D721Med (cell line): ENCODE measurements around the gene PLXNA4.

Experiments used
- DNase-seq: peaks from one replicate; pipeline ENCODE4 v3.0.0; 2011; ENCODE audit warnings: low spot score; ENCODE audit not compliant: insufficient read length
- FAIRE-seq: peaks from 2 replicates; lab custom pipeline; 2011; peaks lifted over from hg19 to GRCh38; lab: Jason Lieb, UNC
- TF ChIP-seq, protein P1 (sequence below): IDR thresholded peaks from 2 replicates; pipeline ENCODE4 v1.5.1; 2012; ENCODE audit warnings: mild to moderate bottlenecking, control low read depth; ENCODE audit not compliant: insufficient read depth; ENCODE audit errors: missing control alignments

PLXNA4 gene

DNA sequence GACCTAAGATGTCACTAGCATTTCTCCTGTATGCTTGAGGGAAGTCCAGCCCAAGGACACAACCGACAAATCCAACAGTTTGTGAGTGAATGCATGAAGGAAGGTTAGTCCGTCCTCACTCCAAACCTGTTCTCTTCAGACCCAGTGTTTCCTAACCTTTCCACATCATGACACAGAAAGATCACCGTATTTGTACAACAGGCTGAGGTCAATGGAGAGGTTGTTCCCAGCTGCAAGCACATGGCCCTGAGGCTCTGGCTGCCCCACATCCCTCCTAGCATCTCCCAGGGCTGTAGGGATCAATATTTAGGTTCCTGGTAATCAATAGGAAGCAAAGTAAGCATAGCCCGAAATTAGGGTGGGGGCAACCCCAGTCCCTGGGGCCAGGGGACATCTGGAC, 227.9 kb downstream of the PLXNA4 start:
- DNase-seq (no peak), FAIRE-seq (no peak)
- TF ChIP-seq, protein P1, sequence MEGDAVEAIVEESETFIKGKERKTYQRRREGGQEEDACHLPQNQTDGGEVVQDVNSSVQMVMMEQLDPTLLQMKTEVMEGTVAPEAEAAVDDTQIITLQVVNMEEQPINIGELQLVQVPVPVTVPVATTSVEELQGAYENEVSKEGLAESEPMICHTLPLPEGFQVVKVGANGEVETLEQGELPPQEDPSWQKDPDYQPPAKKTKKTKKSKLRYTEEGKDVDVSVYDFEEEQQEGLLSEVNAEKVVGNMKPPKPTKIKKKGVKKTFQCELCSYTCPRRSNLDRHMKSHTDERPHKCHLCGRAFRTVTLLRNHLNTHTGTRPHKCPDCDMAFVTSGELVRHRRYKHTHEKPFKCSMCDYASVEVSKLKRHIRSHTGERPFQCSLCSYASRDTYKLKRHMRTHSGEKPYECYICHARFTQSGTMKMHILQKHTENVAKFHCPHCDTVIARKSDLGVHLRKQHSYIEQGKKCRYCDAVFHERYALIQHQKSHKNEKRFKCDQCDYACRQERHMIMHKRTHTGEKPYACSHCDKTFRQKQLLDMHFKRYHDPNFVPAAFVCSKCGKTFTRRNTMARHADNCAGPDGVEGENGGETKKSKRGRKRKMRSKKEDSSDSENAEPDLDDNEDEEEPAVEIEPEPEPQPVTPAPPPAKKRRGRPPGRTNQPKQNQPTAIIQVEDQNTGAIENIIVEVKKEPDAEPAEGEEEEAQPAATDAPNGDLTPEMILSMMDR: no peak

DNA sequence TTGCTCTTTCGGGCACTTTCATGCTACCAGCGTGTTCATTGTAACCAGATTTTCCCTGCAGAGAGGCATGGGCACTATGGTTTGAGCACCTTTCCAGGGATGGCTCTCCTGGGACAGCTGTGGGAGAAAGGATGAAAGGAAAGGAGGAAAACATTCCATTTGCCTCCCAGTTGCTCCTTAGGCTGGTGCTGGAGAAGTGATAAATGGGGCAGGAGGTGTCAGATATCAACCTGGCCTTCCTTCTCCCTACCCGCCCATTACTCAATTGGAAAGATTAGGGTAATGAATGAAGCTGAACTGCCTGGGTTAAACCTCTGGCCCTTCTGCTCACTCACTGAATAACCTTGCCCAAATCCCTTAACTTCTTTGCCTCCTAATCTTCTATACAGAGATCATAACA, 228.4 kb downstream of the PLXNA4 start:
- DNase-seq (no peak), FAIRE-seq (no peak)
- TF ChIP-seq, protein P1: no peak

DNA sequence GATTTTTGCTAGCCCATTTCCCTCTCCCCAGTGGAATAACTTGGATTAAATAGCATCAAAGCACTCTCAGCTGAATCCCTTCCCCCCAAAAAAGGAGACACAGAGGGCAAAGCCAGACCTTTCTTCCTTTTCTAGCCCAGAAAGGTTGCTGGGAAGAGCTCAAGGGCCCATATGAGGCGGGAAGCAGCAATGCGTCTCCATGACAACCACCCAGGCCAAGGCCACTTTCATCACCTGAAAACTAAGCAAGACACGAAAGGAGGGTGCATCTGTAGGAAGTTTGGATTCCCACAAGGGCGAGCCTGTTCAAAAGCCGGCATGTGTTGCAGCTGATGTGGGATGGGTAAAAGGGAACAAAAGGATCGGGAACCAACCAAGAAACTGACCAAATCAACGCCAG, 229.1 kb downstream of the PLXNA4 start:
- DNase-seq (no peak), FAIRE-seq (no peak)
- TF ChIP-seq, protein P1: no peak

DNA sequence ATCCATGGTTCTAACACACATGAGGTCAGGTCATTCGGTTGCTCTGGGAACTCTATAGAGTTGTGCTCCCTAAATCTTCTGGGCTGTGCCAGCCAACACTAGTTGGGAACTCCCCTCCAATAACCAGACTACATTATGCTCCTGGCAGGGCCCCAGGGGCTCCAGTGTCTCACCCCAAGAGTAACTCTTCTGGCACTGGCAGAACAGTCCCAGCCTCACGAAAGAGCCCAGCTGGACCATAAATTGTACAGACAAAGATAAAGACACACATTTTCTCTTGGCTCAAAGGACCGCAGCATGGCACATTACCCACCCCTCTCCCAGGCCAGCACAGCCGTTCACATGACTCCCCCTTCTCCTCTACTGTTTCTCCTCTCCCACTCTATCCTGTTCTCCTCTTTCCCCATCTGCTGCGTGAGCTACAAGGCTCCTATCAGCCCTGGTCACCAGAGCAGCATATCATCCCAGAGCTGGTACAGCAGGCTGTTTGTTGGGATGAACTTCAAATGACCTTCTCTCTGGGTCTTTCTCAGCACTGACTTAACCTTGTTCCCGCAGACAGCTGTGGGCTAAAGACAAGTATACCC, 230.6 kb downstream of the PLXNA4 start:
- no peak for FAIRE-seq
- TF ChIP-seq, protein P1: no peak

DNA sequence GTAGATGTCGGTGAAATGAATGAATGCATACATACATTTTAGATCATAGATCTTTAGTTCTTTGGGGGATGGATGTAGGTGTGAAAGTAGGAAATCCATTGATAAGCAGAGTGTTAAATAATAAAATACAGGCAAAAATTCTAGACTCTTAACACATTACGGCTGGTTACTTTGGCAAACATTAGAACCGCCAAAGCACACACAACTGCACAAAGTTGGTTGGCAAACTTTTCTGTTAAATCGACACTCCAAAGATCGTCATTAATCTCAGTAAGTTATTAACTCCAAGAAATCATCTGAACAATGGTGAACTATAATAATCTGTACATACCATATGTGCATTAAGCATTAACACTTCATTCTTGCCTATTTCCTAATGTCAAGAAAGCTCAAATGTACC, 231.2 kb downstream of the PLXNA4 start:
- TF ChIP-seq, protein P1: no peak
- FAIRE-seq (no peak), DNase-seq (no peak)

More for the DNA sequence above, 230.6 kb downstream of the PLXNA4 start:
- no peak for DNase-seq

DNA sequence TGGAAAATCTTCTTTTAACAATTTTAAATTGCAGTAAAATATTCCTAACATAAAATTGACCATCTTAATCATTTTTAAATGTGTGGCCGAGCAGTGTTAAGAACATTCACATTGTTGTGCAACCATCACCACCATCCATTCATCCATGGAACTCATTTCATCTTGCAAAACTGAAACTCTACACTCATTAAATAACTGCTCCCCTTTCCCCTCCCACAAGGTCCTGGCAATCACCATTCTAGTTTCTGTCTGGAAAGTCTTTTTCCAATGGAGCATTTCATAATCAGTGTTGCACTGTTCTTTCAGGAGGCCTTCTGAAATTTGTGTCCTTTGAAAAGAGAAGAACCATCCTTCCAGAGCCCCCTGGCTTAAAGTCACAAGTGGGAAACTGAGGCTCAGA, 233.1 kb downstream of the PLXNA4 start:
- DNase-seq (no peak), FAIRE-seq (no peak)
- TF ChIP-seq, protein P1: no peak

DNA sequence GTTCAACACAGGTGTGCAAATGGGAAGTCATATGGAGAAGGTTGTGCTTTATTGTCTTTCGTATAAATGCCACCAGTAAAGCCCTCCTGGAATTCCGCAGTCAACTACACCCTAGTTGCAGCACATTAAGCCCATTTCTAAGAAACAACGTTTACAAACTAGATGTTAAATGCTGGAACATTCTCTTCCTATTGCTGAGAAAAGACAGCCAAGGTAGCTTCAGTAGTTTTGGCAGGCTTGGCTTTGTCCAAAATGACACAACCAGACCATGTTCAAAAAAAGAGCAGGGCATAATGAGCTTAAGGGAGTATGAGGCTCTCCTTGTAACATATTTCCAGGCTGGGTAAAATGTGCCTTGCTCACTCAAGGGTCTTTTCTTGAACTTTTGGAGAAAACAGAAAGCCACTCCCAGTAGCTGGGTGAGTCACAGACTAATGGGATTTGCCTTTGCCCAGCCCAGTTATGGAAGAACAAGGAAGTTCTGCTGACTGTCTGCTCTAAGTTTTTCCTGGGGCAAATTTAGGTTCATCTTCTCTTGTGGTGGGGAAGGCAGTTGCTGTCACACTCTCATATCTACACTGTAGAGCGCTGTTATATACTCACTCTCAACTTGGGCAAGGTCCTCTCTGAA, 238.7 kb downstream of the PLXNA4 start:
- no peak for FAIRE-seq
- DNase-seq: no peak
- TF ChIP-seq, protein P1: no peak
